ENCODE measurements around the gene STAP2.

STAP2 gene

DNA sequence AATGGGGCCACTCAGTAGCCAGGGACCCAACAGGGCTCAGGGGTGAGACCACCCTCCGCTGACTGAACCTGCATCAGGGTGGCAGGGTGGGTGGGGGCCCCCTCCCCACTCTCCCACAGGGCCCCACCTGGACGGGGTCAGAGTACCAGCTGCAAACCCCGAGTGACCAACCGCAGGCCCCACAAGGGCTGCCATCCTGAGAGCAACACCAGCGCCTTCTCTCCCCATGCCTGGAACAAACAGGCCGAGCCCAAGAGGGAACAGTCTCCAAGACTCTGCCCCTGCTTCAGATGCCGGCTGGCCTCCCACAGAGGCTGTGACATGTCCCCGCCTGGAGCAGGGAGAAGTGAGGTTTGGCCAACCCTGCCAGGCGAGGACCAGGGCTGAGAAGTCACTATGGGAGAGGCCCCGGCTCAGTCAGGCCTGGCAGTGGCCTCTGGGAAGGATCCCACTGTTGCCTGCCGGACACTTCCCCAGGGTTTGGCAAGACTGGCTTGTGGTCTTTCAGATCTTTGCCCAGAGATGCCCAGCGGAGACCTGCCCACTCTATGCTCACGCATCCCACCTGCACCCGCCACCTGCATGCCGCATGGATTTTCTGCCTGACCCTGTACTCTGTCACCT is 31.9 kb upstream of the STAP2 start:
- DNase-seq (ENCODE audit: low read depth): no peak

DNA sequence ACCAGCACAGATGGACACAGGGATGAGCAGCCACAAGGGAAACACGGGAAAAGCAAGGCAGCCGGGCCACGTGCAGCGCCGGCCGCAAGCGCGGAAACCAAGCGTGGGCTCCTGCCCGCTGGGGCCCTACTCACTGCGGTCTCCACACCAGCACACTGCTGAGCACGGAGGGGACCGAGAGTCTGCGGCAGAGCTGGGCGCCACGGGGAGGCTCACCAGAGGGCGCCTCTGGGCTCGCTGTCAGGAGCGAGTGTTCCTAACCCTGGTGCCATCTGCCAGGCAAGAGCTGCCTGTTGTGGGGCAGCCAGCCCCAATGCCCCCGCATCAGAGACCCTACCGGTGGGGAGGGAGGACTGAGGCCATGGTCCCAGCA is 31.2 kb upstream of the STAP2 start:
- DNase-seq (ENCODE audit: low read depth): no peak

DNA sequence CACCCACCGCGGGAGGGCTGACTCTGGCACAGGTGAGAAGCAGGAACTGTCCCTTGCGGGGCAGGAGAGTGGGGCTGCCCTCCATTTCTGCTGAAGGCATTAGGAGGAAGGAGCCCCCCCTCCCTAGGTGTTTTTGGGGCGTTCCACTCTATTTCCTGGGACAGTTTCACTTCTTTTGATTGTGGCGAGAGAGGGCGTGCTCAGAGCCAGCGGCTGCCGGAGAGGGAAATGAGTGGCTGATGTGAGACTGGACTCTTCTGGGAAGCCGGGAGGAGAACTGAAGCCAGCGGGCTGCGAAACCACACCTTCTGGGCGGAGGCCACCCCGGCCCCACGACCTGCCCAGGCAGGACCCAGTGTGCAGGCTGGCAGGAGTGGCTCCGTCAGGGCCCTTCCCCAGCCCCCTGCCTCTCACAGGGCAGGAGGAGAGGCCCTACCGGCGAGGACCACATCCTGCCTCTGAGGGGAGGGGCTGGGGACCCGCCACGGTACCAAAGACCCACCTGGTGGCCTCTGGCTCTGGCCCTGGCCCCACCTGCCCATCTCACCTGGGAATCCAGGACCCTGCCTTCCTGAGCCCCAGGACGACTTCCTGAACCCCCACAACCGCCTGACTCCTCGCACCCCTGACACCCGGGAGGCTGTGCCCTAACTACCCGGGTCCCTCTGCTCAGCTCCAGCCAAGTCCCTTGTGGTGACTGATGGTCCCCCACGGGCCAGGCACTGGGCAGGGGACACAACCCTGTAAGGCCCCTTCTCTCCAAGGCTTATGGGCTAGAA is 30.7 kb upstream of the STAP2 start:
- no peak for DNase-seq (ENCODE audit: low read depth)

DNA sequence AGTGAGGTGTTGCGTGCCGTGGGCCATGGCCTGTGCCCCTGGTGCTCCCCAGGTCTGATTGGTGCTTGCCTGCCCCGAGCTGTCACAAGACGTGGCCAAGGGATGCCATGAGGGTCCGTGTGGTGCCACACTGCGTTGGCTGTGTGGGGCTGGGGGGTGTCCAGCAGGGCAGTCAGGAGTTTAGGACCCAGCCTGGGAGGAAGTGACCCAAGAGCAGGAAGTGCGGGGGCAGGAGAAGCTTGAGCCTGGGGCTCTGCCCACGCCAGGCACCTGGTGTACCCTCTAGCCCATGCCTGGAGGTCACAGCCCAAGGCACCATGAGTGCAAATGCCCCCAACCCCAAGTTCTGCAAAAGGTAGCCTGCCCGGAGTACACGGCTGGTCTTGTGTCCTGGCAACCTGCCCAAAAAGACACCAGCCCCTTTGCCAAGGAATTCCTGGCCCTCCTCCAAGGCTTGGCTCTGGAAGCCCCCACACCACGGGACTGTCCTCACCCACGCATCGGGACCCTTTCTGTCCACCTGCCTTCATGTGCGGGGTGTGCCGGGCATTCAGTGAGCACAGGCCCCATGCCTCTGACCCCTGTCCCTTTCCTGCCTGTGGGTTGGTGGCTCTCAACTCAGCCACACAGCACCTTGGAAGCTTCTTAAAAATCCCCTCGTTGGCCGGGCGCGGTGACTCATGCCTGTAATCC is 29.6 kb upstream of the STAP2 start:
- DNase-seq (ENCODE audit: low read depth): no peak

DNA sequence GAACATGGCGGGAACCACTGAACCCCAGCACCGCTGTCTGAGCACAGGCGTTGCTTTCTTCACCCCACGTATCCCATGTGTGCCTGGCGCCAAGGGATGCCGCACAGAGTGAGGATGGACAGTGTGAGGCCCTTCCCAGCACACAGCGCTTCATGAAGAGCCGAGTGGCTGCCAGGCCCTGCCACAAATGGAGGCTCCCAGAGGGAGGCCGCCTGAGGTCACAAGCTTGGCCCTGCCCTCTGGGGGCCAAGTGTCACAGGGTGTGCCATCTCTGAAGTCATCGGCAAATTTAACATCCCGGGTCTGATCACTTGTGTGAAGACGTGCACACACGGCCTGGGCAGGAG is 29.1 kb upstream of the STAP2 start:
- DNase-seq (ENCODE audit: low read depth): no peak

DNA sequence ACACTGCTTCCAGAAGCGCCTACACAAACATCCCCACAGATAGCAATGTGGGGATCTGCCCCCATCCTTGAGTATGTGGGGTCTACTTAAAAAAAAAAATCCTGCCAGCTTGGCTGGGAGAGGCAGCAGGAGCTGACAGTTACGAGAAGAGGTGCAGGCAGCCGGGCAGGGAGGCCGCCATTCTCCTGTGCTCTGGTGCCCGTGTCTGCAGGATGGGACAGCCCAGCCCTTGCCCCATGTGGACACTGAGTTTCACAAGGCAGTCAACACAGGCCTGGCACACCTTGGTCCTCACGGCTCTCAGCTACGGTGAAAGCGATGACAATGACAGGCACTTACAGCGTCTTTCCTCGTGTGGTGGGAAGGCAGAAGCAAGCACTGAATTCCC is 28.7 kb upstream of the STAP2 start:
- DNase-seq (ENCODE audit: low read depth): no peak

DNA sequence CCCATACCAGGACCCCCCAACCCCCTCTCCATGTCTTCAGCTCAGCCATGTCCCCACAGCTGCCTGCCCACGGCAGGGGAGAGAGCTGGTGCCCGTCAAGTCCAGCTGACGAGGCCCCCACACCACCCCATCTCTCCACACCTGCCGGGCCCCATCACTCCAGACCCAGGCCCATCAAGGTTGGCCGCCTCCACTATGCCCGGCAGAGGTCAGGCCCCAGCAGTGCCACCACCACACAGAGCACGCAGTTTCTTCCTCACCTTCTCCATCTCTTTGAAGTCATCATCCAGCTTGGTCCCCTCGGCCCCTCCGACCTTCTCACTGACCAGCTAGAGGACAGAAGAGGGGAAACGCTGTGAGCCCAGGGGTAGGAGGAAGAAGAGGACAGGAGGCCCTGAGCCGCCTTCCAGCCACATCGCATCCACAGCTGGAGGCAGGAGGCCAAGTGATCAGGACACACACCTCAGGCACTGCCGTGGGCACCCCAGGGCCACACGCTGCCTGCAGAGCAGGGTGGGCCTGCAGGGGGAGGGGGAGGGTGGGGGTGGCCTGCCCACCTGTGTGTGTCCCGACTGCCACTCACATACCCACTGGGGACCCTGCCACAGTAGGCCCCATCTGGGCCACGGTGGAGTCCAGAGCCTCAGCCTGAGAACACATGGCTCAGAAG is 28.2 kb upstream of the STAP2 start:
- no peak for DNase-seq (ENCODE audit: low read depth)

DNA sequence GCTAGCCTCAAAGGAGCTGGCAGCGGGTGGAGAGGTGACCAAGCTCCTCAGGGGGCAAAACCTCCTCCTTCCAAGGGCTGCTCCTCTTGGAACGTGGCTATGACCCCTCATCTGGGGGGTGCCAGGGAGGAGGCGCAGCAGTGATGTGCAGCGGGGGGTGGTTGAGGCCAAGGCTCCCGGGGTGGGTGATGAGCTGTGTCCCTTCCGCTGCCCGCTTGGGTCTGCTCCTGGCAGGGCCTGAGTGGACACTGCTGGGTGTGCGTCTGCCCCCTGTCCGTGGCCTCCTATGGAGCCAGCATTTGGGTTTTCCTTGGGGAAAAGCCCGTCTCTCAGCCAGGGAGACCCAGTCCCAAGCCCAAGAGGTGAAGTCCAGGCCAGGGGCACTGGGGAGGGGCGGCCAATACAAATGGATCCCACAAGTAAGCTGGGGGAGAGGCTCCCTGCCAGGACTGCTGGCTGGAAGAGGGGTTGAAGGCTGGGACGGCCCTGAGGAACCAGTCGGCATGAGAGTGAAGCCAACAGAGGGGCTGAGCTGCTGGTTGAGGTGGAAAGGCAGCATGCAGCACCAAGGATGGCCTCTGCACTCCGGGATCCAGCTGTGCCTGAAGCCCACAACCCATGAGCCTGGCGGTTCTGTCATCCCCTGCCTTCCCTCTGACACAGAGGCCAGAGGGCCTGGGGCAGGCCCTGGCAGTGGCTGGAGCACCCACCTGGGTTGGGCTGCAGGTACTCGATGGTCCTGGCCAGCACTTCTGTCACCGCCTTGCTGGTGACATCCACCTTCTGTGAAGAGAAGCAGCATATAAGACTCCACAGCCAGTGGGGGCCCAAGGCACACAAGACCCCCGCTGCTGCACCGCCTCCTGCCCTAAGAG is 27.4 kb upstream of the STAP2 start:
- DNase-seq (ENCODE audit: low read depth): no peak

DNA sequence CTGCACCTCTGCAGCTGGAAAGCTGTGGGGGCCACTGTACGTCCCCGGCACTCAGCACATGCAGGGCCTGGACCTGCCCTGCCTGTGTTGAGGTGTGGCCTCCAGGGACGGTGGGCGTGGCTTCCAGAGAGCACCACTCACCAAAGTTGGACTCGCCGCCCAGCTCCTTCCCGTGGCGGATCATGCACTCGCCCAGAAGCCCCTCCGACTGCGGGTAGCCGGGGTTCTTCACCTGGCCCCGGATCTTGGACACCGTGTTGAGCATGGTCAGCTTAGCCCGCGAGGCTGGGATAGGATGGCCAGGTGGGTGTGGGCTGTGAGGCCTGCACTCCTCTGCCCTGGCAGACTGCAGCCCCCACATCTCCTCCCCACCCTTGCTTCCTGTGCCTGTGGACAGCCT is 26.7 kb upstream of the STAP2 start:
- DNase-seq (ENCODE audit: low read depth): no peak

DNA sequence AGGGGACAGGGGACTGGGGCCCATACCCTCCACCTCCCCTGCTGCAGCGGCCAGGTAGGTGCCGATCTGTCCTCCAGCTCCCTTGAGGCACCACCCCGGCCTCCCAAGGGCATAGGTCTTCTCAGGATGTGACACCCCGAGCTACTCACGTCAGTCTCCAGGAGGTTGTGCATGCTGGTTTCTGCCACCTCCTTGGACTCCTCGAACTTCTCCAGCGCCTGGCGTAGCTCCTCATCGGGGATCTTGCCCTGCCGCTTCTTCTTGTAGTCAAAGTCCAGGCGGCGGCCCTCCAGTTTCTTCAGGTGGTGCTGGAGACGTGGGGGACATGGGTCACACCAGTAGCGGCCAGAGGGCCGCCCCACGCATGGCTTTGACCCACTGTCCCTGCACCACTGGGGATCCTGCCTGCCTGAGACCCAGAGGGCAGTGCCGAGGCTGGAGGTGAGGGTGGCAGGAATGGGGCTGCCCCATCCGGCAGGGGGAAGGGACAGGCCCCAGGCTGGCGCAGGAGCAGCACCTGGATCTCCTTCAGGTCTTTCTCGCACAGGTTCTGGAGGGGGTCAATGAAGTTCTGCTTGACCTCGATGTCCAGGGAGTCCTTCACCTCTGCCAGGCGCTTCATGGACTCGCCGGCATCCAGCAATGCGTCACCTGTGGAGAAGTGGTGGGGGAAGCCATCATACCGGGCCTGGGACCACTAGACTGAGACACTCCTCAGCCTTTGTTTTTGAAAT is 25.1 kb upstream of the STAP2 start:
- DNase-seq (ENCODE audit: low read depth): no peak

DNA sequence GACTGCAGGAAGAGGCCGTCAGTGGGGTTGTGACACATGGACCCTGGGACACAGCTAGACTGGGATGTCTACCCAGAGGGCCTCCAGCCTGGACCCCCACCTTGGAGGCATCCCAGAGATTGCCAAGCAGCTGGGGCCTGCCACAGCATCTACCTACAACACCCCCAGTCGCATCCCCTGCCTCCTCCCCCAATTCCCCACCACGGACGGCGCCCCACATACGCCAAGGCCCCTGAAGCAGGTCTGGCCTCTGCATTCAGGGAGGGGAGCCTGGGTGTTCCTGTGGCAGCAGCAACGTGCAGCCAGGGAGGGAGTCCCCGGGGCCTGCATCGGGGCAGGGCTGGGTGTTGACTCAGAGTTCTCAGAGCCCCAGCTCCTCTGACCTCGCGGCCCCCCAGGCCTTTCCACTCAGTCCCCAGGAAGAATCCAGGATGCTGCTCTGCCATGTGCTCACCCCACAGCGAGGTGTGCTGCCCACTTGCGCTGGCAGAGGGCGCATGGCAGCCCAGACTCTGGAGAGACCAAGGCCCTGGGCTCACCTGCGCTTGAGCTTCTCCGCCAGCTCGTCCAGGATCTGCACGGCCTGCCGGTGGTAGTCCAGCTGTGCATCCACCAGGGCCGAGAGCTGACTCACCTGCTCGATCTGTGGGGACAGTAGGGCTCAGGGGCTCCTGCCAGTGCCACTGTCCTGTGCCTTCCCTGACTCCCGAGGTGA is 24.4 kb upstream of the STAP2 start:
- no peak for DNase-seq (ENCODE audit: low read depth)

DNA sequence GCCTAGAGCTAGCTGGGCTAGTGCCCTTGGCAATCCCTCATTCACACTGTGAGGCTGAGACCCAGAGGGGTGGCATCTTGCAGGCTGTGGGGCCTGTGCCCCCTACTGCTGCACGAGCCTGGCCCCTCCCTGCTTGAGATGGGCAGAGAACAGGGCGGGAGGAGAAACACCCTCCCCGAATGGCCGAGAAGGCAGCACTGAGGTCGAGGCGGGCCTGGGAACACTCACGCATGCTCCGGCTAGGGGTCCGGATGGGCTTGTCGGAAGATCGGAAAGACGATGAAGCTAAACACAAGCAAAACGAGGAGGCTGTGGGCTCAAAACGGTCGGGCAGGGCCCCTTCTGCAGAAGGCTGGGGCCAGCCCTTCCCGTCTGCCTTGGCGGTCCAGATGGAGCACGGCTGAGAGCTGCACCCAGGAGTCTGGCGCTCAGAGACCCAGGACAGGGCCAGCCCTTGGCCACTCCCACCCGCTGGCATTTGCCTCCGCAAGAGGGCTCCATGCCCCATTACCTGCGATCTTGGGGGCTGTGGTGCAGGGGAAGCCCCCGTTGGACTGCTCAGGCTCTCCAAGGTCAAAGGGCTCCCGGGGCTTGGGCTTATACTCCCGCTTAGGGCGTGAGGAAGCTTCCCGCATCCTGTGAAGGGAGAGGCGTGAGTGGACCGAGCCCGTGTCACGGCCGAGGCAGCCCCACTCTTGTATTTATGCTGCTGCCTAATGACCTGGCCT is 23.6 kb upstream of the STAP2 start:
- no peak for DNase-seq (ENCODE audit: low read depth)

DNA sequence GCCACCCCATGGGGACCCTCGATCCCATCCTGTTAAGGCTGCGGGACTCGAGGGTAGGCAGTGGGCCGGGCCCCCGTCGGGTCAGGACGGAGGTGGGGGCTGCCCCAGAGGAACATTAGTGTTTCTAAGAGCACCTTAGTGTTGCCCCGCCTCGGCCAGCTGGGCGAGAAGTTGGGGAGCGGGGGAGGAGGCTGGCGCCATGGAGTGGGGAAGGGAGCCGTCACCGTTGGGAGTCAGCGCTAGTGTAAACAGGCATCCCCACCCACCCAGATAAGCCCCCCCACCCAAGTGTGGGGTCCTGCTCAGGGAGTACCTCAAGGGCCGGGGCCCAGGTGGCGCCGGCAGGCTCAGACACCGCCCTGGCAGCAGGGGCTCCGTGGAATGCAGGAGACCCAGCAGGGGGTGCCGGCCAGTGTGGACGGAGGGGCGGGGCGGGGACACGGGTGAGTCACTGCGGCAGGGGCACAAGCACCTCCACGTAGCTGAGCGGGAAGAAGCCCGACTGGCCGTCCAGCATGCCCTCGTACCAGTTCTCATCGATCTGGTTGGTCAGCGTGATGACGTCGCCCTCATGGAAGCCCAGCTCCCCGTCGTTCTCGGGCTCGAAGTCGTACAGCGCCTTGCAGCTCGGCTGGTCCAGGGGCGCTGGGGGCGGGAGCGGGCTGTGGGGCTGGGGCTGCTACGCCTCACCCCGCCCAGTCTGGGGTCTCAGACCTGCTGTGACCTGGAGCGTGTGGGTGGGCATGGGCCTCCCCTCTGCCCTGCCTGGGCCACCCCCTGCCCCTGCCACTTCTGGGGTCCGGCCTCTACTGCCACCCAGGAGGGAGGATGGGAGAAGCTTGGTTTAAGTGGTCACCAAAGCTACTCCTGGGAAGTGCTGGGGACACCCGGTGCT is 22.8 kb upstream of the STAP2 start:
- DNase-seq (ENCODE audit: low read depth): no peak

DNA sequence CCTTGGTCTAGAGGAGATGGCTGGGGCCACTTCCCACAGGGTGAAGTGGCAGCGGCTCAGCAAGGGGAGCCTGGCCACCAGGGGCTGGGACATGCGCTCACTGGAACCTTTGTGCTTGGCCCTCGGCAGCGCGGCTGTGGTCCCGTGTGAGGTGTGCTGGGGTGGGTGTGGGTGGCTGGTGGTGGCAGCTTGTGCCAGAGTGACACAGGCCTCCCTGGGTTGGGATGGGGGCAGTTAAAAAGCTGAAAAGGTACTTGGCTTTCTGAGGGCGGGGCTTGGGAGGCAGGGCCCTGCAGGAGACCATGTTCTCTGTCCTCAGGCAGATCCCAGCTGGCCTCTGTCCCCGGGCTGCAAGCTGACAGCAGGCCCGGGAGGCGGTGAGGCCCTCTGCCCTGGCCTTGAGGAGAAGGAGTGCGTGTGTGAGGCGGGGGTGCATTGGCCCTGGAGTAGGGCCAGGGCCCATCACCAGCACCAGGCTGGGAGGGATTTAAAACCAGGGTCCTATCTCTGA is 22.1 kb upstream of the STAP2 start:
- no peak for DNase-seq (ENCODE audit: low read depth)

DNA sequence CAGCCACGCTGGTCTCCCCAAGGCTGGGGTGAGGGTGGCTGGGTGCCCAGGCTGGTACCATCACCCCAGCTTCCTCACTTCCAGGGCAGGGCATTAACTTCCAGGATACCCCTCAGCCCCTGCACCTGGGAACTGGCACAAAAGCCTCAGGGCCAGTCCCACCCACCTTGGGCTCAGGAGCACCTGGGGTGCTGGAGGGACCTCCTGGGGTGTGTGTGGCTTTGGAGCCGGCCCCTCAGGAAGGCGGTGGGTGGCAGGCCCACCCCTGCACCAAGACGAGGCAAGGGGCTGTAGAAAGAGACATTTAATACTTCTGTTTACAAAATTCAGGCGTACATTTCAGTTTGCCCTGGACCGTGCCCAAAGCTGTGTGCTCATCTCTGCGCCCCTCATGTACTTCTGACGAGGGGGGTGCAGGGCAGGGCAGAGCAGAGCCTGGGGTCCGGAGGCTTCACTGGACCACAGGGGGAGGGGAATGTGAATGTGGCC is 21.5 kb upstream of the STAP2 start:
- no peak for DNase-seq (ENCODE audit: low read depth)

DNA sequence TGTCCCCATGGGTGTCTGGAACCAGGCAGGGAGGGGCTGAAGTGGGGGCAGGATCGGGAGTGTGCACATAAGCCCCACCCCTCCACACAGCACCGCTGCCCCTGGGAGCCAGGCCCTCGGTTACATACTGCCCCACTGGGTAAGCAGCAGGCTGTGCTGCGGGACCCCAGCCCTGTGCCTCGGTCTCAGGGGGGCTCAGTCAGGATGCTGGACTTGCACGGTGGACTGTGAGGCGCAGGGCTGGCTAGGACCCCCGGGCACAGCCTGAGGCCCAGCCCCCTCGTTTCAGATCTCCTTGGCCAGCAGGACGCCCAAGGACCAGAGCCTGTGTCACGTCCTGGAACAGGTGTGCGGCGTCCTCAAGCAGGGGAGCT is 21.0 kb upstream of the STAP2 start:
- no peak for DNase-seq (ENCODE audit: low read depth)

DNA sequence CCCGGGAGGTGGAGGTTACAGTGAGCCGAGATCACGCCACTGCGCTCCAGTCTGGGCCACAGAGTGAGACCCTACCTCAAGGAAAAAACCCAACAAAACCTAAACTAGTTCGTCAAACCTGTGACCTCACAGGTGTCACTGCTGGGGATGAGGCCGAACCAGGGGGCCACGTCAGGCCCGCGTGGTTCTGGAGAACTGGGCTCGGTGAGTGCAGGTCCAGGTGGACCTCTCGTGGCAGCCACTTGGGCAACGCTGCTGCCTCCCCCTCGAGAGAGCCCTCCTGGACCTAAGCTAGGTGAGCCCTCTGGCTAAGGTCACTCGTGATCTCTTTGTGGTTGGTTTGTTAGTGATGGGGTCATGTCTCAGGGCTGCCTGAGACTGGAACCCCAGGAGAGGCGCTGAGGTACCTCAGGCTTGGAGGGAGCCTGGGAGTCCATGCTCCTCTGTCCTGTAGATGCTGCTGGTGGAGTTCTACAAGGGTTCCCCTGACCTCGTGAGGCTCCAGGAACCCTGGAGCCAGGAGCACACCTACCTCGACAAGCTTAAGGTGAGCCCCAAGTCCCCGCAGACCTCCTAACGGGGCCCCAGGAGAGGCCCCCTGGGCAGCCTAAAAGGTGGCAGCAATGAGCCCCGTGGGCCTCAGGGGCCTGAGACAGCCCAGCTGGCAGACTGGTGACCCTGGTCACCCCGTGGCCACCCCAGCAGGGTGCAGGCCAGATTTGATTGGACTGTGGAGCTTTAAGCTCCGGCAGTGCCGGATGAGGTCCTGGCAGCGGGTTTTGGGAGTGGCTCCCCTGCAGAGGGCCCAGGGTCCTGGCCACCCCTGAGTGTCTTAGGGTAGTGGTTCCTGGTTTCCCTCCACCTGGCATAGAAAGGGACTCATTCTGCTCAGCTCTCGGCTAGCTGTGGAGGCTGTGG is 20.3 kb upstream of the STAP2 start:
- DNase-seq (ENCODE audit: low read depth): no peak

DNA sequence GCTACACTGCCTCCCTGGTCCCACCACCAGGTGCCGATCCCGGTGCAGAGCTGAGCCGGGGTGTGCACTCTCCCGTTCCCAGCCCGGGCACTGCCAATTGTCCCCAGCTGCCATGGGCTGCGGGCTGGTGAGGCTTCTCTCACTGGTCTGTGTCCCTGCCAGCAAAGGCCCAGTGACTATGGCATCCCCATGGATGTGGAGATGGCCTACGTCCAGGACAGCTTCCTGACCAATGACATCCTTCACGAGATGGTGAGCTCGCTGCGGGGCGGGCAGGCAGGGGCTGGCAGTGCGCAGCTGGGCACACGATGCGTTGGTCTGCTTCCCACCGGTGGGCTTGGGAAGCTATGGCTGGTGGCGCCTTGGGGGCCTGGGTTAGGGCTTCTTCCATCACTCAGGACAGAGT is 19.3 kb upstream of the STAP2 start:
- DNase-seq (ENCODE audit: low read depth): no peak

All from fibroblast of the conjunctiva (primary cell).